Measurements from ENCODE around the gene RAD50. TPM values are rescaled to one million over a fixed set of nuclear protein-coding genes. Genes with fewer than 3 reads are reported as not detected.
"Not testable (repeated sequence)": the region's sequence is repeated elsewhere in the genome, so short reads cannot be mapped to it uniquely, and the experiment has no call there.

Gene RAD50
- total RNA-seq, 2 experiments from 2014 or later: 33.3 to 38.5 TPM

- Mint-ChIP-seq H3K27me3 (peaks cover 17% of the 10 kb centered on the region), H3K4me1 (peaks cover 8% of the 10 kb centered on the region), H3K36me3 (ENCODE audit: low read depth) (no peaks in the 10 kb centered on the region), H3K9me3 (no peaks in the 10 kb centered on the region), H3K27ac (no peak overlapping the region), H3K4me3 (no peak overlapping the region)
- ChIA-PET POLR2A (no interaction called here), CTCF (no interaction called here)
- DNase-seq: no peak
Measured at GRCh38 chr5:132539716-132540115, 17.1 kb upstream of the RAD50 start.

- Mint-ChIP-seq H3K4me1 (peaks cover 8% of the 10 kb centered on the region), H3K4me3 (no peak overlapping the region), H3K27ac (no peak overlapping the region), H3K36me3 (ENCODE audit: low read depth) (no peaks in the 10 kb centered on the region), H3K9me3 (no peaks in the 10 kb centered on the region), H3K27me3 (peaks cover 13% of the 10 kb centered on the region)
- ChIA-PET CTCF (no interaction called here), POLR2A (interaction anchor here (0.6 kb wide), 1 partner anchor 42 kb away, joined by 3 read pairs; no protein-coding TSS in a partner anchor)
- DNase-seq: no peak
Measured at GRCh38 chr5:132540149-132540548, 16.6 kb upstream of the RAD50 start.

- CTCF ChIA-PET: no interaction called here
- Mint-ChIP-seq H3K4me3 (no peak overlapping the region), H3K4me1 (peaks cover 9% of the 10 kb centered on the region), H3K27ac (no peak overlapping the region), H3K36me3 (ENCODE audit: low read depth) (no peaks in the 10 kb centered on the region), H3K9me3 (no peaks in the 10 kb centered on the region), H3K27me3 (peaks cover 9% of the 10 kb centered on the region)
- DNase-seq: no peak
- POLR2A ChIA-PET: no interaction called here
Measured at GRCh38 chr5:132540764-132541163, 16.0 kb upstream of the RAD50 start.

GRCh38 chr5:132543472-132544201, 13.1 kb upstream of the RAD50 start, which contains the start of gene IL5:
Gene IL5 (minus strand): TSS chr5:132543522. CDS start chr5:132543478, 44 bp downstream.
- Mint-ChIP-seq H3K36me3 (ENCODE audit: low read depth) (no peaks in the 10 kb centered on the region), H3K9me3 (no peaks in the 10 kb centered on the region), H3K4me1 (peaks cover 17% of the 10 kb centered on the region), H3K4me3 (no peak within 1 kb of the TSS), H3K27ac (no peak within 1 kb of the TSS), H3K27me3 (peaks cover 2% of the 10 kb centered on the region)
- POLR2A ChIA-PET: no interaction called here
- DNase-seq: no peak
- CTCF ChIA-PET: interaction anchor here (1.0 to 2.2 kb wide), 2 partner anchors 8 to 18 kb away, joined by 3 to 7 read pairs; no protein-coding TSS in a partner anchor

- peaks cover 17% of the 10 kb centered on the region for H3K4me1 Mint-ChIP-seq
- POLR2A ChIA-PET: interaction anchor here (0.6 to 0.7 kb wide), 2 partner anchors 208 to 217 kb away, joined by 3 to 4 read pairs; no protein-coding TSS in a partner anchor
- CTCF ChIA-PET: interaction anchor here (0.5 to 1.4 kb wide), 2 partner anchors 64 to 191 kb away, joined by 3 to 4 read pairs; partner anchors contain the start of gene KIF3A
- H3K4me3 Mint-ChIP-seq: no peak overlapping the region
- H3K27me3 Mint-ChIP-seq: peaks cover 8% of the 10 kb centered on the region
- DNase-seq: peak; percentile 23
- no peaks in the 10 kb centered on the region for H3K36me3 Mint-ChIP-seq (ENCODE audit: low read depth)
- H3K9me3 Mint-ChIP-seq: no peaks in the 10 kb centered on the region
- no peak overlapping the region for H3K27ac Mint-ChIP-seq
Measured at GRCh38 chr5:132546108-132546507, 10.7 kb upstream of the RAD50 start.

GRCh38 chr5:132547269-132547668, 9.5 kb upstream of the RAD50 start:
- no peak overlapping the region for H3K4me3 Mint-ChIP-seq
- CTCF ChIA-PET: interaction anchor here (0.9 kb wide), 2 partner anchors 10 to 21 kb away, joined by 3 read pairs; partner anchors contain the start of gene RAD50
- peaks cover 17% of the 10 kb centered on the region for H3K4me1 Mint-ChIP-seq
- POLR2A ChIA-PET: no interaction called here
- DNase-seq: no peak
- H3K9me3 Mint-ChIP-seq: no peaks in the 10 kb centered on the region
- H3K36me3 Mint-ChIP-seq (ENCODE audit: low read depth): no peaks in the 10 kb centered on the region
- H3K27me3 Mint-ChIP-seq: peaks cover 6% of the 10 kb centered on the region
- no peak overlapping the region for H3K27ac Mint-ChIP-seq

GRCh38 chr5:132548834-132549233, 7.9 kb upstream of the RAD50 start:
- POLR2A ChIA-PET; DNase-seq; H3K36me3 Mint-ChIP-seq (ENCODE audit: low read depth); H3K4me3 Mint-ChIP-seq; H3K27ac Mint-ChIP-seq; H3K9me3 Mint-ChIP-seq; H3K27me3 Mint-ChIP-seq: not testable (repeated sequence)
- CTCF ChIA-PET: interaction anchor here (0.8 kb wide), 1 partner anchor 14 kb away, joined by 5 read pairs; no protein-coding TSS in a partner anchor
- H3K4me1 Mint-ChIP-seq: peaks cover 14% of the 10 kb centered on the region

- peaks cover 6% of the 10 kb centered on the region for H3K27me3 Mint-ChIP-seq
- ChIA-PET CTCF (no interaction called here), POLR2A (no interaction called here)
- DNase-seq: no peak
- H3K4me1 Mint-ChIP-seq: peaks cover 10% of the 10 kb centered on the region
- no peak overlapping the region for H3K27ac Mint-ChIP-seq
- H3K9me3 Mint-ChIP-seq: no peaks in the 10 kb centered on the region
- H3K4me3 Mint-ChIP-seq: no peak overlapping the region
- H3K36me3 Mint-ChIP-seq (ENCODE audit: low read depth): no peaks in the 10 kb centered on the region
Measured at GRCh38 chr5:132549576-132549975, 7.2 kb upstream of the RAD50 start.

- POLR2A ChIA-PET: no interaction called here
- H3K36me3 Mint-ChIP-seq (ENCODE audit: low read depth): peaks cover 17% of the 10 kb centered on the region
- H3K27me3 Mint-ChIP-seq: no peaks in the 10 kb centered on the region
- H3K4me3 Mint-ChIP-seq: peak overlapping the region; percentile 97
- no peak for DNase-seq
- CTCF ChIA-PET: interaction anchor here (0.6 kb wide), 1 partner anchor 9 kb away, joined by 3 read pairs; no protein-coding TSS in a partner anchor
- H3K9me3 Mint-ChIP-seq: no peaks in the 10 kb centered on the region
- H3K27ac Mint-ChIP-seq: peak overlapping the region; percentile 97
- peaks cover 27% of the 10 kb centered on the region for H3K4me1 Mint-ChIP-seq
Measured at GRCh38 chr5:132556153-132556762, 519 bp upstream of the RAD50 start.

GRCh38 chr5:132557478-132558172, 848 bp downstream of the RAD50 start:
- DNase-seq: peak; percentile 33
- Mint-ChIP-seq H3K9me3 (no peaks in the 10 kb centered on the region), H3K27ac (peak overlapping the region; percentile 97), H3K27me3 (no peaks in the 10 kb centered on the region), H3K4me1 (peaks cover 27% of the 10 kb centered on the region), H3K4me3 (peak overlapping the region; percentile 97), H3K36me3 (ENCODE audit: low read depth) (peaks cover 17% of the 10 kb centered on the region)
- ChIA-PET POLR2A (no interaction called here), CTCF (interaction anchor here (0.6 to 0.7 kb wide), 2 partner anchors 57 to 288 kb away, joined by 3 read pairs; no protein-coding TSS in a partner anchor)

- H3K27me3 Mint-ChIP-seq: no peaks in the 10 kb centered on the region
- no peaks in the 10 kb centered on the region for H3K9me3 Mint-ChIP-seq
- H3K4me3 Mint-ChIP-seq: peak overlapping the region; percentile 18
- H3K4me1 Mint-ChIP-seq: peaks cover 27% of the 10 kb centered on the region
- no peak for DNase-seq
- ChIA-PET POLR2A (no interaction called here), CTCF (interaction anchor here (0.7 to 1.1 kb wide), 2 partner anchors 36 kb away, joined by 3 to 4 read pairs; no protein-coding TSS in a partner anchor)
- H3K27ac Mint-ChIP-seq: no peak overlapping the region
- peaks cover 17% of the 10 kb centered on the region for H3K36me3 Mint-ChIP-seq (ENCODE audit: low read depth)
Measured at GRCh38 chr5:132559383-132560060, 2.7 kb downstream of the RAD50 start.

- peak; percentile 21 for DNase-seq
- ChIA-PET POLR2A (interaction anchor here (0.6 kb wide), 1 partner anchor 75 kb away, joined by 5 read pairs; no protein-coding TSS in a partner anchor), CTCF (interaction anchor here (0.7 to 0.8 kb wide), 2 partner anchors 48 to 256 kb away, joined by 3 to 4 read pairs; no protein-coding TSS in a partner anchor)
- Mint-ChIP-seq H3K4me3 (no peak overlapping the region), H3K27me3 (no peaks in the 10 kb centered on the region), H3K9me3 (peaks cover 5% of the 10 kb centered on the region), H3K36me3 (ENCODE audit: low read depth) (peaks cover 23% of the 10 kb centered on the region), H3K27ac (no peak overlapping the region), H3K4me1 (peaks cover 32% of the 10 kb centered on the region)
Measured at GRCh38 chr5:132561601-132562000, 4.8 kb downstream of the RAD50 start.
